ENCODE results near the gene HIPK2.

DNA sequence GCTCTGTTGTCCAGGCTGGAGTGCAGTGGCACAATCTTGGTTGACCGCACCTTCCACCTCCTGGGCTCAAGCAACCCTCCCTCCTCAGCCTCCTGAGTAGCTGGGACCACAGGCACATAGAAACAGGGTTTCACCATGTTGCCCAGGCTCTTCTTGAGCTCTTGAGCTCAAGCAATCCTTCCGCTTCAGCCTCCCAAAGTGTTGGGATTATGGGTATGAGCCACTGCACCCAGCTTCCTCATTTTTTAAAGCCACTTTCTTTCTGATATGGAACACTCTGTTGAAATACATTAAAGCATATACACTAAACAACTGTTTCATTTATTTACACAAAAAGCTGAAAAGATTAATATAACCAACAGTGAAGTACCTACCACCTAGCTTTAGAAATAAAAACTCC, 137.1 kb downstream of the HIPK2 start:
- TF ChIP-seq, protein P1, sequence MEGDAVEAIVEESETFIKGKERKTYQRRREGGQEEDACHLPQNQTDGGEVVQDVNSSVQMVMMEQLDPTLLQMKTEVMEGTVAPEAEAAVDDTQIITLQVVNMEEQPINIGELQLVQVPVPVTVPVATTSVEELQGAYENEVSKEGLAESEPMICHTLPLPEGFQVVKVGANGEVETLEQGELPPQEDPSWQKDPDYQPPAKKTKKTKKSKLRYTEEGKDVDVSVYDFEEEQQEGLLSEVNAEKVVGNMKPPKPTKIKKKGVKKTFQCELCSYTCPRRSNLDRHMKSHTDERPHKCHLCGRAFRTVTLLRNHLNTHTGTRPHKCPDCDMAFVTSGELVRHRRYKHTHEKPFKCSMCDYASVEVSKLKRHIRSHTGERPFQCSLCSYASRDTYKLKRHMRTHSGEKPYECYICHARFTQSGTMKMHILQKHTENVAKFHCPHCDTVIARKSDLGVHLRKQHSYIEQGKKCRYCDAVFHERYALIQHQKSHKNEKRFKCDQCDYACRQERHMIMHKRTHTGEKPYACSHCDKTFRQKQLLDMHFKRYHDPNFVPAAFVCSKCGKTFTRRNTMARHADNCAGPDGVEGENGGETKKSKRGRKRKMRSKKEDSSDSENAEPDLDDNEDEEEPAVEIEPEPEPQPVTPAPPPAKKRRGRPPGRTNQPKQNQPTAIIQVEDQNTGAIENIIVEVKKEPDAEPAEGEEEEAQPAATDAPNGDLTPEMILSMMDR (IDR thresholded peaks at IDR 0.05; ENCODE audit: poor library complexity): no peak
- TF ChIP-seq EZH2phosphoT487 (IDR thresholded peaks at IDR 0.05; ENCODE audit: low read depth, severe bottlenecking, unreplicated experiment) (no peak), EZH2 (IDR thresholded peaks at IDR 0.05; ENCODE audit: borderline replicate concordance) (no peak)

All from hepatocyte (in vitro differentiated cells).